Cardiac muscle cell (in vitro differentiated cells and primary cell): Measurements from ENCODE around the gene ARMH3. TPM values are rescaled to one million over a fixed set of nuclear protein-coding genes. Genes with fewer than 3 reads are reported as not detected.
"Not testable (repeated sequence)": the region's sequence is repeated elsewhere in the genome, so short reads cannot be mapped to it uniquely, and the experiment has no call there.

Experiments used
- DNase-seq, 2 donors: peaks; one replicate each; pipeline versions ENCODE4 v3.0.0 to v3.0.0-alpha.2; 2010 to 2017; ENCODE audit warnings: low read depth in 1 of 2, low spot score in 1 of 2
- H3K27ac ChIP-seq: fragments of 200-600 bp; sonication (generic); 2 replicates; pipeline ENCODE4 v1.5.1; 2016
- H3K27me3 ChIP-seq: fragments of 200-600 bp; sonication (generic); 2 replicates; pipeline ENCODE4 v1.6.0; 2016; ENCODE audit warnings: control low read depth
- H3K36me3 ChIP-seq: fragments of 200-600 bp; sonication (generic); 2 replicates; pipeline ENCODE4 v1.5.1; 2016; ENCODE audit warnings: control low read depth
- H3K4me1 ChIP-seq: fragments of 200-600 bp; sonication (generic); 2 replicates; pipeline ENCODE4 v1.8.1; 2017; ENCODE audit warnings: low read depth, mild to moderate bottlenecking, mixed run types
- H3K4me3 ChIP-seq: fragments of 200-600 bp; sonication (generic); 2 replicates; pipeline ENCODE4 v1.5.1; 2016; ENCODE audit warnings: mild to moderate bottlenecking
- H3K9me3 ChIP-seq: fragments of 200-600 bp; sonication (generic); 2 replicates; pipeline ENCODE4 v1.5.1; 2017; ENCODE audit warnings: low read depth, mild to moderate bottlenecking, control low read depth
- polyA plus RNA-seq: library from polyadenylated mRNA; unstranded; fragments of >200 nt; fragmentation: Nextera tagmentation; extraction: Ambion mirVana; gene quantifications from 2 replicates; pipeline ENCODE4 v1.2.1, GENCODE V29; 2016
- total RNA-seq: library from RNA; depleted of rRNA; stranded (reverse); fragments of >200 nt; gene quantifications from 2 replicates; pipeline ENCODE4 v1.2.3, GENCODE V29; 2016
- TF ChIP-seq, protein P1 (sequence below): IDR thresholded peaks from 2 replicates; pipeline ENCODE4 v1.5.1; 2012; ENCODE audit warnings: low read depth, mild to moderate bottlenecking, low read length

ARMH3 gene
- total and polyA plus RNA-seq, 2 experiments from 2014 or later: 5.0 to 17.2 TPM

DNA sequence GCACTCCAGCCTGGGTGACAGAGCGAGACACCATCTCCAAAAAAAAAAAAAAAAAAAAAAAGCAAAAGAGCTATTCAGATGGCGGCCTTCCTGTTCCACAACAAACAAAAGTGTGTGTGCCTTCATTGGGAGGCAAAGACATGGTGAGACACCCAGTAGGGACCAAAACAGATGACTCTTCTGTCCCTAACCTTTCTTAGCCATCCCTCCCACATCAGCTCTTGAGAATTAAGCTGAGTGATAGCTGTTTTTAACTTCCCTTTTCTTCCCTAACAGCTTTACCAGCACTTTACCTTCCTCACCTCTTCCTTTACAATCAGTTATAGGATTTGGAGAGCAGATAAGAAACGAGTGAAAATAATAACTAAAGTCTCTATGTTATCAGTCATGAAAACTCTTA lies 48.2 kb downstream of the ARMH3 start:
- no peak for DNase-seq
- TF ChIP-seq, protein P1, sequence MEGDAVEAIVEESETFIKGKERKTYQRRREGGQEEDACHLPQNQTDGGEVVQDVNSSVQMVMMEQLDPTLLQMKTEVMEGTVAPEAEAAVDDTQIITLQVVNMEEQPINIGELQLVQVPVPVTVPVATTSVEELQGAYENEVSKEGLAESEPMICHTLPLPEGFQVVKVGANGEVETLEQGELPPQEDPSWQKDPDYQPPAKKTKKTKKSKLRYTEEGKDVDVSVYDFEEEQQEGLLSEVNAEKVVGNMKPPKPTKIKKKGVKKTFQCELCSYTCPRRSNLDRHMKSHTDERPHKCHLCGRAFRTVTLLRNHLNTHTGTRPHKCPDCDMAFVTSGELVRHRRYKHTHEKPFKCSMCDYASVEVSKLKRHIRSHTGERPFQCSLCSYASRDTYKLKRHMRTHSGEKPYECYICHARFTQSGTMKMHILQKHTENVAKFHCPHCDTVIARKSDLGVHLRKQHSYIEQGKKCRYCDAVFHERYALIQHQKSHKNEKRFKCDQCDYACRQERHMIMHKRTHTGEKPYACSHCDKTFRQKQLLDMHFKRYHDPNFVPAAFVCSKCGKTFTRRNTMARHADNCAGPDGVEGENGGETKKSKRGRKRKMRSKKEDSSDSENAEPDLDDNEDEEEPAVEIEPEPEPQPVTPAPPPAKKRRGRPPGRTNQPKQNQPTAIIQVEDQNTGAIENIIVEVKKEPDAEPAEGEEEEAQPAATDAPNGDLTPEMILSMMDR: no peak
- H3K36me3 ChIP-seq: peaks cover 7% of the 10 kb centered on the region
- no peaks in the 10 kb centered on the region for H3K27me3 ChIP-seq
- H3K4me3 ChIP-seq: no peak overlapping the region
- peaks cover 5% of the 10 kb centered on the region for H3K4me1 ChIP-seq
- no peak overlapping the region for H3K27ac ChIP-seq
- no peaks in the 10 kb centered on the region for H3K9me3 ChIP-seq

DNA sequence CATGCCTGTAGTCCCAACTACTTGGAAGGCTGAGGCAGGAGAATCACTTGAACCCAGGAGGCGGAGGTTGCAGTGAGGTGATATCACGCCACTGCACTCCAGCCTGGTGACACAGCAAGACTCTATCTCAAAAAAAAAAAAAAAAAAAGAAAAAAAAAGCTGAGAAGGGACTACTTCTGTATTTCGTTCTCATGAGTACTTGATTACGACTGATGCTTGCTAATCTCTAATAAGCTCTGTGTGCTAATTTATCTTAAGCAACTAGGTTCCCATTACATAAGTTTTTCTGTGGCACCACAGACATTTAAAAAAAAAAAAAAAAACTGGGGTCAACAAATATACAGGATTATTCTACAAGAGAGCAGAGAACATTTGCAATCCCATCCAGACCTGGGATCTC lies 48.9 kb downstream of the ARMH3 start:
- not testable (repeated sequence) for H3K9me3 ChIP-seq, H3K27me3 ChIP-seq, H3K4me3 ChIP-seq, H3K27ac ChIP-seq, H3K36me3 ChIP-seq, H3K4me1 ChIP-seq, DNase-seq

DNA sequence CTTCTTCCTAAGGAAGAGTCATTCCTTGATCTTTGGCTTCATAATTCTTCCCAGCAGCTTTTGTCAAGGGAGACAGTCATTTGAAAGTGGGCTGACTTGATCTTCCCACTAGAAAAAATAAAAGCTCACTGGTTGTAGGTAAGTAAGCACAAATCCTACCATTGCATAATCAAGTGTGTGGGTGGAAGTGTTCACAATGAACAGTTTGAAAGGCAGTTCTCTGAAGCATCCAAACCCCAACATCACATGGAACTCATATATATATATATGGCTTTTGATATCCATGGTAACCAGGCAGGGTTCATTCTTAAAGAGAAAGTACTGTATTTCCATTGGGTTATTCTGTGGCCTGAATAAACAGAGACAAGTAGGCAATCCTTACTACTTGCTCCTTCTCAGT lies 51.6 kb downstream of the ARMH3 start:
- DNase-seq: peak in 1 of 2 donors; percentile 80
- H3K36me3 ChIP-seq: peaks cover 7% of the 10 kb centered on the region
- TF ChIP-seq, protein P1: no peak
- no peak overlapping the region for H3K4me3 ChIP-seq
- H3K27me3 ChIP-seq: no peaks in the 10 kb centered on the region
- peaks cover 15% of the 10 kb centered on the region for H3K4me1 ChIP-seq
- H3K9me3 ChIP-seq: no peaks in the 10 kb centered on the region
- H3K27ac ChIP-seq: no peak overlapping the region

DNA sequence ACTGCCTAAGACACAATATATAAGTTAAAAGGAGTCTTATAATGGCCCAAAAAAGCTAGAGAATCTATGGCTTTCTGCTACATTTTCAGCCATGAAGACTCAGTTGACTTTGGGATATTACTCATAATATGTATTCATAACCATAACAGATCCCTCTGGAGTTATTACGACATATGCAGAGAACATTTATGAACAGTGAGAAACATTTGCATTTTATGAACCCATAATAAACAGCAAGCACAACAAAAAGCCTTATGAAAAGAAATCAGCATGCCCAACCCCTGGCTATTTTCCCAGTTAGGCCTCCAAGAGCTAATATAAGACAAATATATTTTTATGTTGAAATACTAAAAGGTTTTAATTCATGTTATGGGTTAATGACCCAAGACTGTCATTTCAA lies 52.4 kb downstream of the ARMH3 start:
- no peaks in the 10 kb centered on the region for H3K27me3 ChIP-seq
- peak in 1 of 2 donors; percentile 53 for DNase-seq
- H3K9me3 ChIP-seq: no peaks in the 10 kb centered on the region
- no peak overlapping the region for H3K27ac ChIP-seq
- TF ChIP-seq, protein P1: no peak
- H3K4me3 ChIP-seq: no peak overlapping the region
- peaks cover 17% of the 10 kb centered on the region for H3K4me1 ChIP-seq
- peaks cover 7% of the 10 kb centered on the region for H3K36me3 ChIP-seq

DNA sequence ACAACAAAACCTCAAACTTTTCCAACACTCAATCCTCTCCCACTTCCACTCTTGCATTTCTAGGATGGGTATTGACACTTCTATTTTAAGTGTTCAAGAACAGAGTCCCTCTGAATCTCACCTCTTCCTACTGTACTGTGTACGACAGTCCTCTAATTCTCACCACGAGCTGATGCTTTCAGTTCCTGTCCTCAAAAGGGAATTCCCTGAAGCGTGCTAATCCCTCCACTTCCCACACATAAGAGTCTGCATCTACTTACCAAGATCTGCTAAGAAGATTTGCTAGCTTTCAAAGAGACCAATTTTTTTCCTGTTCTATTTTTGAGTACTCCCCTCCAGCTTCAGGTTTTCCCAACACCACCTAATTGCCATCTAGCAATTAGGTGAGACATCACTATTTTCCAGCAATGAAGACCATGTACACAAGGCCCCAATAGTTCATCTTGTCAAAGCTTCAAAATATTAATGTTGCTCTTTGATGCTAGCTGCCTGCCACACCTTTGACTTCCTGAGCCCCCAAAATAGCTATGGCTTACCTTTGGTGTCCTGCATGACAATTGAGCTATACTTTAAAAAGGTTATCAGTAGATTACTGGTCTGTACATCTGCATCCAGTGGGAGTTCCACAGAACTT lies 54.4 kb downstream of the ARMH3 start:
- peaks cover 23% of the 10 kb centered on the region for H3K4me1 ChIP-seq
- peak in 1 of 2 donors; percentile 17 for DNase-seq
- no peak overlapping the region for H3K4me3 ChIP-seq
- no peaks in the 10 kb centered on the region for H3K27me3 ChIP-seq
- TF ChIP-seq, protein P1: no peak
- peak overlapping the region; percentile 5 for H3K27ac ChIP-seq
- H3K36me3 ChIP-seq: peaks cover 7% of the 10 kb centered on the region
- no peaks in the 10 kb centered on the region for H3K9me3 ChIP-seq

DNA sequence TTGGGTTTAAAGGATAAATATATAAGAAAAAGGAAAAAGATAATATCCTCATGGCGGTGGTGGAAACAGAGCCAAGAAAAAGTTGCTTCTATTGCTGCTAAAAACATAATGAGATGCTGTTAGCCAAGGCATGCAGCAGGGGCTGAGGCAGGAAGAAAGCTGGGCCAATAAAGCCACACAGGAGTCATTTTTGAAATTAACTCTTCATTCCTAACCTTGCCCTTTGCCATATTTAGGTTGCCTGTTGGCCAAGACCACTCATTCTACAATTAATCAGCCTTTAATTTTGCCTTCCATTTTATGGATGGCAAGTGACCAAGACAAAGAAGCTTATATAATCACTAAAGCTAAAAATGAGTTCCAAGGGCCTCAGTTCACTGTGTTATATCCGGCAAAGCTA lies 58.2 kb downstream of the ARMH3 start:
- Histone ChIP-seq H3K36me3 (peaks cover 2% of the 10 kb centered on the region), H3K4me1 (peaks cover 23% of the 10 kb centered on the region), H3K4me3 (no peak overlapping the region), H3K27me3 (no peaks in the 10 kb centered on the region), H3K27ac (no peak overlapping the region), H3K9me3 (no peaks in the 10 kb centered on the region)
- no peak for DNase-seq
- TF ChIP-seq, protein P1: no peak
